Measurements from ENCODE around the gene IL17A.
"Not testable (repeated sequence)": the region's sequence is repeated elsewhere in the genome, so short reads cannot be mapped to it uniquely, and the experiment has no call there.

The IL17A gene

GRCh38 chr6:52164319-52165094 is 21.7 kb upstream of the IL17A start:
- no peak for DNase-seq (ENCODE audit: low read depth in 3 of 3)

GRCh38 chr6:52167267-52167666 is 18.9 kb upstream of the IL17A start:
- no peak for DNase-seq (ENCODE audit: low read depth in 3 of 3)

- not testable (repeated sequence) for DNase-seq (ENCODE audit: low read depth in 3 of 3)
Measured at GRCh38 chr6:52168351-52168750, 17.8 kb upstream of the IL17A start.

GRCh38 chr6:52174118-52174517 is 12.1 kb upstream of the IL17A start:
- DNase-seq (ENCODE audit: low read depth in 3 of 3) = no peak

GRCh38 chr6:52176550-52176949 is 9.6 kb upstream of the IL17A start:
- no peak for DNase-seq (ENCODE audit: low read depth in 3 of 3)

- no peak for DNase-seq (ENCODE audit: low read depth in 3 of 3)
Measured at GRCh38 chr6:52177961-52178360, 8.2 kb upstream of the IL17A start.

- DNase-seq (ENCODE audit: low read depth in 3 of 3) = no peak
Measured at GRCh38 chr6:52180787-52181558, 5.2 kb upstream of the IL17A start.

- DNase-seq (ENCODE audit: low read depth in 3 of 3) = no peak
Measured at GRCh38 chr6:52183131-52183713, 3.0 kb upstream of the IL17A start.

- no peak for DNase-seq (ENCODE audit: low read depth in 3 of 3)
Measured at GRCh38 chr6:52186480-52186879, 305 bp downstream of the IL17A start.

- no peak for DNase-seq (ENCODE audit: low read depth in 3 of 3)
Measured at GRCh38 chr6:52187098-52187497, 923 bp downstream of the IL17A start.

GRCh38 chr6:52189974-52190373 is 3.8 kb downstream of the IL17A start:
- no peak for DNase-seq (ENCODE audit: low read depth in 3 of 3)

GRCh38 chr6:52190409-52190808 is 4.2 kb downstream of the IL17A start:
- DNase-seq (ENCODE audit: low read depth in 3 of 3) = no peak

GRCh38 chr6:52191824-52192223 is 5.6 kb downstream of the IL17A start:
- DNase-seq (ENCODE audit: low read depth in 3 of 3) = no peak

GRCh38 chr6:52195886-52196285 is 9.7 kb downstream of the IL17A start:
- DNase-seq (ENCODE audit: low read depth in 3 of 3) = no peak

GRCh38 chr6:52200088-52200487 is 13.9 kb downstream of the IL17A start:
- not testable (repeated sequence) for DNase-seq (ENCODE audit: low read depth in 3 of 3)

- DNase-seq (ENCODE audit: low read depth in 3 of 3) = no peak
Measured at GRCh38 chr6:52201046-52201445, 14.9 kb downstream of the IL17A start.

GRCh38 chr6:52201493-52201892 is 15.3 kb downstream of the IL17A start:
- no peak for DNase-seq (ENCODE audit: low read depth in 3 of 3)

GRCh38 chr6:52207066-52207465 is 20.9 kb downstream of the IL17A start:
- DNase-seq (ENCODE audit: low read depth in 3 of 3) = no peak

GRCh38 chr6:52208612-52209011 is 22.4 kb downstream of the IL17A start:
- no peak for DNase-seq (ENCODE audit: low read depth in 3 of 3)

GRCh38 chr6:52209770-52210169 is 23.6 kb downstream of the IL17A start:
- no peak for DNase-seq (ENCODE audit: low read depth in 3 of 3)

- DNase-seq (ENCODE audit: low read depth in 3 of 3) = no peak
Measured at GRCh38 chr6:52210227-52210626, 24.1 kb downstream of the IL17A start.

GRCh38 chr6:52213127-52213526 is 27.0 kb downstream of the IL17A start:
- no peak for DNase-seq (ENCODE audit: low read depth in 3 of 3)

- DNase-seq (ENCODE audit: low read depth in 3 of 3) = no peak
Measured at GRCh38 chr6:52215787-52216186, 29.6 kb downstream of the IL17A start.
